GM19324 (cell line): ENCODE results near the gene ANKRD34C.

ENCODE experiments used
- ATAC-seq: cut with Tn5 transposase; IDR thresholded peaks from one replicate; pipeline ENCODE4 v1.9.1; 2021; ENCODE audit warnings: mild to moderate bottlenecking, moderate library complexity; ENCODE audit not compliant: unreplicated experiment, low FRiP score

The ANKRD34C gene

DNA sequence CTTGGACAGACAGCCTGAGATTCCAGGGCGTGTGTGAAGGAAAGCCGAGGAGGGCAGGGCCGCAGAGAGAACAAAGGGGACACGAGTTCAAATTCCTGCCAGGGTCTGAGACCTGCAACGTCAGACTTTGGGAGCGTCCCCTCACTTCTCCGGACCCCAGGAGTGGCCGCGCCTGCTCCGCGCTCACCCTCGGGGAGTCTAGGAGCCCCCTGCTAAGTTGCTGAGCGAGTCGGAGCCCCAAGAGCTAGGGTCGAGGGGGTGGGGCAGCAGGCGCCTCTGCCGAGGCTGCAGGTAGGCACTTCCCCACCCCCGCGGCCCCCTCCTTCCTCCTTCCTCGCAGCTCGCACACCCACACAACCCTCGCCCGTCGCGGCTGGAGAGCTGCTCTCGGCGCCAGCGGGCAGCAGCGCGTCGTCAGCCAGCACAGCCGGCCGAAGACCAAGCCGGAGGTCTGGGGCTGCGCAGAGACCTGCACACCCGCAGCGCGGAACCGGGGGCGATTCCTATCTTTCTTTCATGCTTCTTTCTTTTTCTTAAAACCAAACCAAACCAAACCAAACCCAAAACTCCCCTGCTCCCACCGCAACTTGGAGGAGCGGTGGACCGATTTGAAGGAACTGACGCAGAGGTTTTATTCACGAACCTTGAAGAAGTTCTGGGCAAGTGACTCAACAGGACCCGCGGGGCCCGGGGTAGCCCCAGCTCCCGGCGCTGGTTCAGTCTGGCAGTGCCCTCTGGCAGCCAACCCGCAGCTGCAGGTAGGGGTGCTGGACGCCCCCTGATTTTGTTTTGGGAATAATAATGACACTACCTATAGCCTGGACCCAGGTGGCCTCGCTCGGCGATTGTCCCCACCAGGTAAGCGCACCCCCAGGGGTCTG, at the start of gene ANKRD34C:
TSS of gene ANKRD34C (plus strand) at position 352 of the 881 bp plus-strand sequence. CDS start 10,563 bp downstream, outside the sequence.
- ATAC-seq: no peak

DNA sequence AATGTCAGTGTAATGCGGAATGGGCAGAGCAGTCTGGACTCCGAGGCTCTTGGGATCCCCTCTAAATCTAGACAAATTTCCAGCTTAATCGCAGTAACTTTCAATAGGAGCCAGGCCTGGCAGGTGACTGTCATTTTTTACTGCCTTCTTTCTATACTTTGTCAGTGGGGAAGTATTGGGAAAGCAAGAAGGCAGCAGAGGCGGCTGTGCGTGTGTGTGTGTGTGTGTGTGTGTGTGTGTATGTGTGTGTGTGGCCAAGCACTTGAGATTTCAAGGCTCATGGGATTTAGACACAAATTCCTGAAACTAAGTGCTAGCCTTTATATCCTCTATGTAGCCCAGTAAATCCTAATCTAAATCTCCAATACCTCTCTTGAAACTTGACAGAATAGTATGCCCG, 49.3 kb upstream of the ANKRD34C start:
- no peak for ATAC-seq

DNA sequence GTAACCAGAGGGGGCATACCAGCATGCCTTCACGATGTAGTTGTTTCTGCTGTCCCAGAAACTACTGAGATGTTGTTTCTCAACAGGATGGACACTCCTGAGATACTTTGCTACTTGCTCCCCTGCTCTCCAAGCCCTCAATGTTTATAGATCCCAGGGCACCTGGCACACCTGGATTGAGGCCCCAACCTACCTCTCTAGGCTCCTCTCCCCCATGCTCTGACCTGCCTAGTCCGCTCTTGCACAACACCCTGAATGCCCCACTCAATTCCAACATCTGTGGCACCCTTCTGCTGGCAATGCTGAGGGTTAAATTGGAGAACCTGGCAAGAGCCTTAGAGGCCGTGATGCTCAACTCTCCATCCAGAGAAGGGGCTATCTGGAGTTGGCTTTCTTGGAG, 42.5 kb upstream of the ANKRD34C start:
- no peak for ATAC-seq

DNA sequence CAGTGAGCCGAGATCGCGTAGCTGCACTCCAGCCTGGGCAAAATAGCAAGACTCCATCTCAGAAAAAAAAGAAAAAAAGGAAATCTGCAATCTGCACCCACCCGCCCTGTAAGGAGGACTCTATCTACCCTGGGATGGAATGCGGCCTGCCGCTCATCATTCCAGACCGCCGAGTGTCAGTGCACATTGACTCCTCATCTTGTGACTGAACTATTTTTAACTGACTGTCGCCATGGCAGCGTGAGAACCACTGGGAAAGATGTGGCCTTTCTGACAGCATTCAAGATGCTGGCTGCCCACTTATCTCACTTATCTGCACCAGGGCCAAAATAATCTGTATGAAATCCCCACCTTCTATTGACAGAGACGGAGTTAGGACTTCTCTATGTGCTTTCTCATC, 38.8 kb upstream of the ANKRD34C start:
- no peak for ATAC-seq

DNA sequence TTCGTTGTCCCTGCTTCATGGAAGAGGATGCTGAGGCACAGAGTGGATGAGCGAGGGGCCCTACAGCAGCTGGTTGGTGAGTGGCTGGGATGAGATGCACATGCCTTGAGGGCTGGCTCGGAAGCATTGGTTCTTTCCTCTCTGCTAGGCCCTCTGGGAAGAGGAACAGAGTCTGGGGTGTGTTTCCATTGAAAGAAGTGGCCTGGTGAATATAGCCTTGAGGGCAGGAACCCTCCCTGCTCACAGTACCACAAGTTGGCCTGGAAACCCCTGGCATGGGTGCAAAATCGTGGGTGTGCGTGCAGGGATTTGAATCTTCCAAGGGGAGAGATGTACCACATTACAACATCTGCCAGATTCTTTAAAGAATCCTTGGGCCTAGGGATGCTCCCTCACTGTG, 37.6 kb upstream of the ANKRD34C start:
- ATAC-seq: no peak

DNA sequence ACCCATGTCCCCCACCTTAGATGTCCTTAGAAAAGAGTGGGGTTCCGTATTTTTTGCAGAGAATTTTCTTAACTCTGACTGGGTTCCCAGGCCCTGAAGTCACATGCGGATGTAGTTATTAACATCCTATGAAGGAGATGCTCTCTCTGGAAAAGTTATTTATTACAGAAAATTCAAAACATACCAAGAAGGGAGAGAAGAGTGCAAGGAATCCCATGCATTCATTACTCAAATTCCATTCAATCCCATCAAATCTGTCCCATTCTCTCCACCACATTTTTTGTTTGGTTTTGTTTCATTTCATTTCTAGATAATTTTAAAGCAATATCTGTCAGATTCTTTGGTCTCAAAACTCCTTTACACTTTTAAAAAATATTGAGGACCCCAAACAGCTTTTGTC, 34.3 kb upstream of the ANKRD34C start:
- ATAC-seq: no peak

DNA sequence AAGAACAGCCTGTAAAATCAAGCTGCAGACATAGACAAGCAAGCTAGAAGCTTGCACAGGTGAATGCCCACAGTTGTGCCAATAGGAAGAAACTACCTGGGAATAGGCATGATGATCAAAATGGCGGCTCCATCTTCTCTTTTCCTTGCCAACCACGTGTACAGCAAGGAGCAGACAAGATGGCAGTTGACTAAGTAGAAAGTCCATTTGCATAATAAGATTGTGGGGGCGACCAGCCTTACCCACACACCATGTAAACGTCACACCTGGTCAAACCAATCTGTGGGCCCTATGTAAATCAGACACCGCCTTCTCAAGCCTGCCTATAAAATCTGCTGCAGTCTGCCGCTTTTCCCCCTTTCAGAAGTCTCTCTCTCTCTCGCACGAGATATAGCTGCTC, 25.1 kb upstream of the ANKRD34C start:
- no peak for ATAC-seq

DNA sequence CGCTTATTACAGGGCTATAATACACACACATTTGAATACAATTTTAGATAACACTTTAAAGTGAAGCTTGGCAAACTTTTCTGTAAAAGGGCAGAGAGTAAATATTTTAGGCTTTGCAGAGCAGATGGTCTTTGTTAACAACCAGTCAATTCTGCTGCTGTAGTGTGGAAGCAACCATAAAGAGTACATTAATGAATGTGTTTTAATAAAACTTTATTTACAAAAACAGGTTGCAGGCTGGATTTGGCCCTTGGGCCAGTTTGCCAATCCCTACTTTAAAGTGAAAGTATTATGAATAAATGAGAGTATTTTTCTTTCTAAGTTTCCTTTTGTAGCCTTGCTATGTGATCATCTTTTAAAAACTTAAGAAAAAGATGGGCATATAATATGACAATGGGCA, 20.7 kb upstream of the ANKRD34C start:
- ATAC-seq: no peak

DNA sequence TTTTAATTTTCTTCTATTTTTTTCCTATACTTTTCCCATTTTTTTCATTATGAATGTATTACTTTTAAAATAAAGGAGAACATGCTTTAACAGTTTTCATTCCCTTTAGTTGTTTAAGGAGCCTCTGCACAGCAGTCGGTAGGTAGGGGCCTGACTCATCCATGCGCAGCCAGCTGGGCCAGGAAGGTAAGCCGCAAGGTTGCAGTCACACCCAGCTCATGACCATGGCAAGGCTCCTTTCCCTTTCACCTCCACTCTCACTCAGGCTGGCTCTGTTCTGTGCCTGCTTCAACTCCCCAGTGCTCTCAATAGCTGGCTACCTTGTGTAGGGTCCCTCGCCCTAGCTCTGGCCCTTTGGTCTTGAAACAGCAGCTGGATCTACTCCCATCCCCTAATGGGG, 17.4 kb upstream of the ANKRD34C start:
- ATAC-seq: no peak

DNA sequence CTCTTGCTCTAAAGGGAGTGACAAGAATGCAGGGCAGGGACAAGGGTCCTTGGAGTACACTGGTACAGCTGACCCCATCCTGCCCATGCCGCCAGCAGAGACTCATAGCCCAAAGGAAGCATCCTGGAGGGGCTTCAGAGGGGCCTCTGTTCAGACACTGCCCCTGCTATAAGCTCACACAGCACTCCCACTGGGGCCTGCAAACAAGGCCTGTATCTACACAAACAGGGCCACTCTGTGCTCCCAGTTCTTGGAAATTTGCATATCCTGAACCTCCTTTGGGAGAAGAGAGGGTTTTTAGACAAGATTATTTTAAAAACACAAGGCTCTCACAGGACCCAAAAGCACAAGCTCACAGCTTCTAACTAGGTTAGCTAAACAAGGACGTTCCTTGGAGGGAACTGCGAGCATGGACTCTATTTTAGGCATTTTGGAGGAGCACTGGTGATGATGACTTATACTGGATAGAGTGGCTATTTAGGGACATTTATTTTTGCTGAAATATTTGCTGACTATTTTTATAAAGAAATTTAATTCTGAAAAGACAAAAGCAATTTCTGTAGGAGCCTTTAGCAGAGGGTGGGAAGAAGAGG, 16.4 kb upstream of the ANKRD34C start:
- ATAC-seq: no peak

DNA sequence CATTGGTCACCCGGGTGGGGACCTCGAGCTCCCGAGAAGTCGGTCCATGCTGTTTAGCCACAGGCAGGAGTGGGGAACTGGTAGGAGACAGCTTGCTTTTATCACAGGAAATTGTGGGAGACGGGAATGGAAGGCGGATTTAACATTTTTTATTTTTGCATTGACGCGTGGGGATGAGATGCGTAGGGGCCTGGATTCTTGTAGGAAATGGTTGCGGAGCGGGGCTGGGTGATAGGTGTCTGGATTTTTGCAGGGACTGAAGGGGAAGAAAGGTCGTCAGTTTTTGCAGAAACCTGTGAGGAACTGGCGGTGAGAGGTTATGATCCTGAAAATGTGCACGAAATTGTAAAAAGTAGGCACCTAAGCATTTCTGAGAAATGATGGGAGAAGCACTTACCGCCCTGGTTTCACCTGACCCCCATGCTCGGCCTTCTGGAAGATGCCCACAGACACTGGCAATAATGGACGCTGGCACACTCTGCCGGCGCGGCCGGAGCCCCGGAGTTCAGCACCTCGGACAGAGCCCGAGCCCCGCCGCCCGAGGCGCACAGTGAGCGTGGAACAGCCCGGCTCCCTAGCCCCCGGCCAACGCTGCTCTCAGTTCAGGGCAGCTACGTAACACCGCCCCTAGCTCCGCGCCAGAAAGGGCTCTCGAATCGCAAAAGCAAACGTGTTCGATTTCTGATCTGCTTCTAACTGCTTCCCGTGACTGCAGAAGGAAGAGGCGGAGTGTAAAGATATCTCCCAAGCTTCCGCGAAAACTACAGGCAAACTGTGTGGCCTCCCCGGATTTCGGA, 928 bp downstream of the ANKRD34C start:
- ATAC-seq: no peak

DNA sequence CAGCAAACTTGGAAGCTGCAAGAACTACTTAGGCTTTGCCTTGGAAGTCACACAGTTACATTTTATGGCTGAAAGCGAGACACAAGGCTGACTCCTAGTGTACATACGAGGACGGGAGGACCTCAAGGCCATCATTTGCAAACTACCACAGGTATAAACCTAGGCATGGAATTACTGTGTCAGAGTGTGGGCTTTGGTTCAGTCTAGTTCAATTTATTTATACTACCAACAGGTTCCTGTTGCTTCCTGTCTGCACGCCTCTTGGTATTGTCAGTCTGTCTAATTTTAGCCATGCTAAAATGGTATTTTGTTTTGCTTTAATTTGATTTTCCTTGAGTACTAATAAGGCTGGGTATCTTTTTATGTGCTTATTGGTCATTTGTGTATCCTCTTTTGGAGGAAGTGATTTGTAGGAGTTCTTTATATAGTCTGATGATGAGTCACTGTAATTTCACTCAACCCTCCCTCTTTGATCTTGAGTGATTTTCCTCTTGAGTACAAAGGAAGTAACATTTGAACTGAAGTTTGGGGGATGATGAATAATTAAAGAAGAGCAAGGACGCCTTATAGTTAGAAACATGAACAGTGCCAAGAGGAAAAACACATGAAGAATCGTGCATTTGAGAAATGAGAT, 8.2 kb downstream of the ANKRD34C start:
- ATAC-seq: no peak

DNA sequence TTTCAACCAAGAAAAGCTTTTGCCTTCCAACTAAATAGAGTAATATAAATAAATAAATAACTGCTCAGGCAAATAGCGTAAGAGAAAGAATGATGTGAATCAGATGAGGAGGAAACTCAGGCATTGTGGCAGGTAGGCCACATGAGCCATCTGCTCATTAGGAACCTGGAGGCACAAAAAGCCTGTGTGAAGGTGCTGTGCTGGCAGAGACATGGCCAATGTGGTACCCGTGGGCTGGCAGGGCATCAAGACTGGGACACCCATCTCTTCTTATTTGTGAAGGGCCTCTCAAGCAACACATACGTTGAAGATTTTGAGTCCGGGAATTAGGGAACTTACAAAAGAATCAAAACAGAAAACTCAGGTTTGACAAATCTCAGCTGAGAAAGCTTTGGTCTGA, 9.5 kb downstream of the ANKRD34C start:
- ATAC-seq: no peak

DNA sequence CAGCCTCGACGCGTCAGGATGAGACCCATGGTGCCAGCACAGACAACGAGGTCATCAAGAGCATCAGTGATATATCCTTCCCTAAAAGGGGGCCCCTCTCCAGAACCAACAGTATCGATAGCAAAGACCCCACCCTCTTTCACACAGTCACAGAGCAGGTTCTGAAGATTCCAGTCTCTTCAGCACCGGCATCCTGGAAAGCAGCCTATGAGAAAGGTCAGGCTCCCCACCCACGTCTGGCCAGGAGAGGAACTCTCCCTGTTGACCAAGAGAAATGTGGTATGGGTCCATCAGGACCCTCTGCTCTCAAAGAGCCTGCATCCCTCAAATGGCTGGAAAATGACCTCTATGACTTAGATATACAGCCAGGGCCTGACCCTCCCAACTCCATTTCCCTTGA, 11.6 kb downstream of the ANKRD34C start:
- ATAC-seq: no peak

DNA sequence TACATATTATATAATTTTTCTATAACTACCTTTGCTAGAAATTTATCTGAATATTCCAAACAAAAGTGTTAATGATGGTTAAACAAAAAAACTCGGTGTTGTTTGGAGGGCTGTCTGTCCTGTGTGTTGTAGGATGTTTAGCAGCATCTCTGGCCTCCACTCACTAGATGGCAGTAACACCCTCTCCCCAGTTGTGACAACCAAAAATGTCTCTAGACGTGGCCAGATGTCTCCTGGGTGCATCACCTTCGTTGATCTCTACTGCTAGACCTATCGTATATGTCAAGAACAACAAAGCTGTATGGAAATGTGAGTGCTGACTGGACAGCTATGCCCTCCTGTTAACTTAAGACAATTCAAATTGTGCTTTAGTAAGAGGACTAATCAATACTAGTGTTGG, 14.1 kb downstream of the ANKRD34C start:
- no peak for ATAC-seq

DNA sequence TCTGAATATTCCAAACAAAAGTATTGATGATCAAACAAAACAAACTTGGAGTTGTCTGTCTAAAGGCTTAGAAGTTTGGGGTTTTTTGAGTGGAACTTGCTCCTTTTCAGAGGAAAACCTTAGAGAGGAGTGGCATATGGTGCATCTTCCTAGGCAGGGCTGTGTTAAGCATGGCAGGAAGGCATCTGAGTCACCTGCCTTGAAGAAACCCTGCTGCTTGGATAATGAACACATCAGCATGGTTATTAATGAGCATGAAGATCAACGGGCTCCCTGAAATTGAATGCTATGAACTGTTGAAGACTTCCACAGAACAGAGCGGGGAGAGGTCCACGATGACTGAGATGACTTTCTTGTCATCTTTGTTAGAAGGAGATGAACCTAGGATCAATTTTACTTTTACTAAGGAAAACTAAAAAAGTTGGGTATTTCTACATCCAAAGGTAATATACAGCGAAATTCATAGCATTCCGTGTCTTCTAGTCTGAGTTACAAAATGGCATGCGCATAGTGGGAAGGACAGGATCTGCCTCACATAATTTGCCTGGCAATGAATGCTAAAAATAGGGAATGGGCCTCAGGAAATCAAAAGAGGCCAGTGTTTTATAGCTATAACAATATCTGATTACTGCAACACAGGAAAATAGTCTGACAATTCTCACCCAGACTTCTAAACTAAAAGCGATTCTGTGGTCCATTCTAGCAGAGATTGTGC, 16.8 kb downstream of the ANKRD34C start:
- no peak for ATAC-seq

DNA sequence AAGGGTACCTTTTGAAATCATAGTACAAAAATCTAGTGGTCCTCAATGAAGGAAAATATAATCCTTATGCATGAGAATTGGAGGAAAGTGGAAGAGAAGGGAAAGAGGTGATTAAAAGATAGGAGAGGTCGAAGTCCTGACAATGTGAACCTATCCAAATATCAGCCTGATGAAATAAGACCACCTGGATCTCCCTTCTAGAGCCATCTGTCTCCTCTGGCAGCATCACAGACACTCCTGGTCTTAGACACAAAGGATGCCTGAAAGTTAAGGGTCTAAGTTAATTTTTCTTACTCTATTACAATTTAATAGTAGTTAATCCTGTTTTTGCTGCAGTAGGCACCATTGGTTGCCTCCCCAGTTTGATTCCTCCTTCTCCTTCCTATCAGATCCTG, 17.3 kb downstream of the ANKRD34C start:
- no peak for ATAC-seq

DNA sequence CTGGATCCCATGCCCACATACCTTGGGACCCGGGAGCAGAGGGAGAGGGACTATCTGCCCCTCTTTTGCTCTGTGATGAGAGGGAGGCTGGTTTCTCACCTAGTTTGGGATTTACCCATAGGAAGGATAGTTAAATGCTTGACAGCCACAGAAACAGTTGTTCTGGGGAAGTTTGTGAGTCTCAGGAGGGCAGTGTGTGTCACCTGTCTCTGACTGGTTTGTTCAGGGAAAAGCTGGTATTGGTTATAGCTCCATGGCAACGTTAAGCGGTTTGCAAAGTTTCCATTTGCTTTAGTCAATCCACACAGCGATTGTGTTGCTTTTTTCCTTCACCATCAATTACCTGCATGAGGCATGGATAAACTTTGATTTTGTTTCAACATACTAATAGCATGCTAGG, 24.7 kb downstream of the ANKRD34C start:
- ATAC-seq: no peak

DNA sequence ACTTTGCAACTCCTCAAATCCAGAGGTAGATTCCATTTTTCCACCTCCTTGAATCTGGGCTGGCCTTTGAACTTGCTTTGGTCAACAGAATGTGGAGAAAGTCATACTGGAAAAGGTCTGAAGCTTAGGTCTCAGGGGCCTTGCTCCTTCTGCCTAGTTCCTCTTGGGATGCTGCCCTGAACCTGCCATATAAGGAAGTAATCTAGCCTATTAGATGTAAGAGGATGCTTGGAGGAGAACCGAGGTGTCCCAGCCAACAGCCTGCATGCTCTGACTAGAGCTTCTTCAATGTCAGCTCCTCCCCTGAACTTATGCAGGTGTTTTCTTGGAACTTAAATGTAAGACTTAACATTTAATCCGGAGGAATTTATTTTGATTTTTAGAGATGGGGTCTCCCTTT, 26.4 kb downstream of the ANKRD34C start:
- ATAC-seq: no peak

DNA sequence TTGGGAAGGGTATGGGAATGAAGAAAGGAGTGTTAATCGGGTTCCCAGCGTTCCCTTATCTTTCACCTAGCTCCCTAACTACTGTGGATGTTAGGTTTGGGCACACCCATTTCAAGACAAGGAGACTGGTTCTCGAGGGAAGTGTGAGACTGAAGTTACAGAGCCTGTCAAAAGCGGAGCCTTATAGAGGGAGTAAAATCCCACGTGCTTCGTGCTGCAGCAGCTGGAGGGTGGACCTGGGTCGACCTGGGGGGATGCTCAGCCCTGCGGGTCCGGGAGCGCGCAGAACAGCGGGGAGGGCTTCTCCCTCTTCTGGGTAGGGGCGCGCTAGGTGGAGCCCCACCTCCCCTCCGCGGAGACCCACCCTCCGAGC, 28.1 kb downstream of the ANKRD34C start:
- ATAC-seq: no peak
